Measurements from ENCODE around the gene CIDEA.
"Not testable (repeated sequence)": the region's sequence is repeated elsewhere in the genome, so short reads cannot be mapped to it uniquely, and the experiment has no call there.

DNA sequence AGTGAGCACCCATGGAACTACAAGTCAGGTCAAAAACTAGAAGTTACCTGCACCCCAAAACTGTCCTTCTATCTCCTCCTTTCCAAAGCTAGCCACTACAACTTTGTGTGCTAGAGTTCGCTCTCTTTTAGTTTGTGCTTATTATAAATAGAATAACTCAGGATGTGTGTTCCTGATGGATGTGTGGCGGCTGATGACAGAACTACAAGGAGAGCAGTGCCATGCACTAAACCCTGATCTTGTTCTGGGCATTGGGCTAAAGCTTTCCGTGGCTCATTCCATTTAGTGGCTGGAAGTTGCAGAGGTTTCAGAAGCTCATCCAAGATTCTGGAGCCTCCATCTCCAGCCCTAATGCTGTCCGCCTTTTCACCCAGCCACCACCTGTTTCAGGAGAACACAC, 37.7 kb upstream of the CIDEA start:
- not testable (repeated sequence) for TF ChIP-seq POLR2A (IDR thresholded peaks at IDR 0.05)
- TF ChIP-seq, protein P1, sequence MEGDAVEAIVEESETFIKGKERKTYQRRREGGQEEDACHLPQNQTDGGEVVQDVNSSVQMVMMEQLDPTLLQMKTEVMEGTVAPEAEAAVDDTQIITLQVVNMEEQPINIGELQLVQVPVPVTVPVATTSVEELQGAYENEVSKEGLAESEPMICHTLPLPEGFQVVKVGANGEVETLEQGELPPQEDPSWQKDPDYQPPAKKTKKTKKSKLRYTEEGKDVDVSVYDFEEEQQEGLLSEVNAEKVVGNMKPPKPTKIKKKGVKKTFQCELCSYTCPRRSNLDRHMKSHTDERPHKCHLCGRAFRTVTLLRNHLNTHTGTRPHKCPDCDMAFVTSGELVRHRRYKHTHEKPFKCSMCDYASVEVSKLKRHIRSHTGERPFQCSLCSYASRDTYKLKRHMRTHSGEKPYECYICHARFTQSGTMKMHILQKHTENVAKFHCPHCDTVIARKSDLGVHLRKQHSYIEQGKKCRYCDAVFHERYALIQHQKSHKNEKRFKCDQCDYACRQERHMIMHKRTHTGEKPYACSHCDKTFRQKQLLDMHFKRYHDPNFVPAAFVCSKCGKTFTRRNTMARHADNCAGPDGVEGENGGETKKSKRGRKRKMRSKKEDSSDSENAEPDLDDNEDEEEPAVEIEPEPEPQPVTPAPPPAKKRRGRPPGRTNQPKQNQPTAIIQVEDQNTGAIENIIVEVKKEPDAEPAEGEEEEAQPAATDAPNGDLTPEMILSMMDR (IDR thresholded peaks at IDR 0.05) = not testable (repeated sequence)

Data from testis (tissue), 2 donors.